ENCODE results near the gene RIC8A. TPM values are rescaled to one million over a fixed set of nuclear protein-coding genes. Genes with fewer than 3 reads are reported as not detected.

The RIC8A gene
- total and polyA plus RNA-seq, 4 donors: 12.5 to 49.6 (median 34.5) TPM

DNA sequence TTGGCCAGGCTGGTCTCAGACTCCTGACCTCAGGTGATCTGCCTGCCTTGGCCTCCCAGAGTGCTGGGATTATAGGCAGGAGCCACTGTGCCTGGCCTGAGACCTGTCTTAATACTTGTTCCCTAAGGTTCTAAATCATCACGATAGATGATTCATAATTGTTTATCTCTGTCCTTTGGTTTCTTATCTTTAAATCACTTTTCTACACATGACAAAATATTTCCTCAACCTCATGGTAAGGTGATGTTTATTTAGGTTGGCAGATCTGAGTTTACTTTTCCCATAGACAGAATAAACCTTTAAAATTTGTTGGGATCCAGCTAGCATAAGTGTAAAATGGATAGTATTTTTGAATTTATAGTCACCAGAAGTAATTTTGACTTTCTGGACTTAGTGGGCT lies 32.8 kb downstream of the RIC8A start:
- Histone ChIP-seq H3K4me1 (ENCODE audit: control insufficient read depth in 4 of 4, insufficient read depth in 4 of 4, low read length in 3 of 4) (peaks cover 3 to 21% (median 16%) of the 10 kb centered on the region in 4 donors), H3K4me3 (ENCODE audit: low read depth in 1 of 3, low read length in 3 of 3) (no peak overlapping the region), H3K27ac (ENCODE audit: low read depth in 1 of 2, low read length in 2 of 2) (no peak overlapping the region), H3K27me3 (ENCODE audit: control insufficient read depth in 4 of 4, insufficient read depth in 4 of 4, low read length in 3 of 4) (no peaks in the 10 kb centered on the region), H3K9me3 (ENCODE audit: control insufficient read depth in 4 of 4, low read length in 3 of 4) (no peaks in the 10 kb centered on the region), H3K36me3 (ENCODE audit: control insufficient read depth in 4 of 4, insufficient read depth in 3 of 4, low read depth in 1 of 4, low read length in 3 of 4) (peaks cover 0 to 30% (median 18%) of the 10 kb centered on the region in 4 donors), H3K9ac (ENCODE audit: low read depth in 1 of 2, low read length in 2 of 2) (no peak overlapping the region)
- TF ChIP-seq GABPA (IDR thresholded peaks at IDR 0.05 in 1 of 2, conservative IDR thresholded peaks at IDR 0.05 in 1 of 2): no peak
- no peak for TF ChIP-seq CTCF (IDR thresholded peaks at IDR 0.05; ENCODE audit: low read depth, low read length, missing input control)
- no peak for TF ChIP-seq FOXA1 (IDR thresholded peaks at IDR 0.05)
- TF ChIP-seq RXRA (IDR thresholded peaks at IDR 0.05): no peak
- TF ChIP-seq RAD21 (IDR thresholded peaks at IDR 0.05): no peak
- TF ChIP-seq NR2F2 (IDR thresholded peaks at IDR 0.05): no peak
- TF ChIP-seq, protein P1, sequence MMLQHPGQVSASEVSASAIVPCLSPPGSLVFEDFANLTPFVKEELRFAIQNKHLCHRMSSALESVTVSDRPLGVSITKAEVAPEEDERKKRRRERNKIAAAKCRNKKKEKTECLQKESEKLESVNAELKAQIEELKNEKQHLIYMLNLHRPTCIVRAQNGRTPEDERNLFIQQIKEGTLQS (IDR thresholded peaks at IDR 0.05): no peak
- WGBS: 21% methylated on average over 1 of the region's 1 CpG
- no peak for DNase-seq (ENCODE audit: low spot score)

- 94% methylated on average over 5 of the region's 5 CpGs for WGBS
- no peak overlapping the region for H3K4me3 ChIP-seq (ENCODE audit: low read depth in 1 of 3, low read length in 3 of 3)
Observed at GRCh38 chr11:241634-242033, 34.1 kb downstream of the RIC8A start.

More at GRCh38 chr11:241634-242033, 34.1 kb downstream of the RIC8A start:
- H3K4me1 ChIP-seq (ENCODE audit: control insufficient read depth in 4 of 4, insufficient read depth in 4 of 4, low read length in 3 of 4): peaks cover 3 to 17% (median 10%) of the 10 kb centered on the region in 4 donors
- no peaks in the 10 kb centered on the region for H3K27me3 ChIP-seq (ENCODE audit: control insufficient read depth in 4 of 4, insufficient read depth in 4 of 4, low read length in 3 of 4)
- no peak overlapping the region for H3K9ac ChIP-seq (ENCODE audit: low read depth in 1 of 2, low read length in 2 of 2)
- no peak for DNase-seq (ENCODE audit: low spot score)
- H3K9me3 ChIP-seq (ENCODE audit: control insufficient read depth in 4 of 4, low read length in 3 of 4): no peaks in the 10 kb centered on the region
- H3K27ac ChIP-seq (ENCODE audit: low read depth in 1 of 2, low read length in 2 of 2): no peak overlapping the region
- H3K36me3 ChIP-seq (ENCODE audit: control insufficient read depth in 4 of 4, insufficient read depth in 3 of 4, low read depth in 1 of 4, low read length in 3 of 4): peaks cover 4 to 42% (median 23%) of the 10 kb centered on the region in 4 donors
- TF ChIP-seq RXRA (IDR thresholded peaks at IDR 0.05): no peak
- TF ChIP-seq GABPA (IDR thresholded peaks at IDR 0.05 in 1 of 2, conservative IDR thresholded peaks at IDR 0.05 in 1 of 2): no peak
- no peak for TF ChIP-seq CTCF (IDR thresholded peaks at IDR 0.05; ENCODE audit: low read depth, low read length, missing input control)
- TF ChIP-seq EGR1 (IDR thresholded peaks at IDR 0.05; ENCODE audit: low read depth in 2 of 2): no peak
- no peak for TF ChIP-seq YY1 (IDR thresholded peaks at IDR 0.05)
- TF ChIP-seq FOXA2 (IDR thresholded peaks at IDR 0.05): no peak
- no peak for TF ChIP-seq MAX (IDR thresholded peaks at IDR 0.05)
- TF ChIP-seq ZBTB33 (IDR thresholded peaks at IDR 0.05): no peak
- no peak for TF ChIP-seq NR2F2 (IDR thresholded peaks at IDR 0.05)
- TF ChIP-seq HNF4G (IDR thresholded peaks at IDR 0.05): no peak

Data from liver (tissue), 9 donors.